Measurements from ENCODE around the gene ABLIM2. TPM values are rescaled to one million over a fixed set of nuclear protein-coding genes. Genes with fewer than 3 reads are reported as not detected.
"Not testable (repeated sequence)": the region's sequence is repeated elsewhere in the genome, so short reads cannot be mapped to it uniquely, and the experiment has no call there.

Gene ABLIM2
- total and polyA plus RNA-seq, 2 experiments from 2014 or later = 4.9 to 5.8 TPM

DNA sequence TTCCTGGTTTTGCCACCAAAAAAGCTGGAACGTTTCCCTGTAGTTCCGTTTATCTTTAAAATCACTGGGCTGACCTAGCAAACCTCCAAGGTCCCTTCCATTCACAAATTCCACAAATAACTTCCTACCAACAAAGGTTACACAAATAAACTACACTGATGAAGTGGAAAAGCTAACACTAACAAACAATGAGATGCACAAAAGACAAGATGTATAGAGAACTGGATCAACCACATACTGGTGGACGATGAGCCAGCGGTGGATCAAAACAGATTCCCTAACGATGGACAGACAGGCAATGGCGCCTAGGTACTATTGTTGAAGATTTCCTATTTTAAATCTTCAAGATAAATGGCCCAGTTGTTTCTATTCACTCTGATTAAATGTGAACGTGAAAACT, 234.4 kb downstream of the ABLIM2 start:
- TF ChIP-seq, protein P1, sequence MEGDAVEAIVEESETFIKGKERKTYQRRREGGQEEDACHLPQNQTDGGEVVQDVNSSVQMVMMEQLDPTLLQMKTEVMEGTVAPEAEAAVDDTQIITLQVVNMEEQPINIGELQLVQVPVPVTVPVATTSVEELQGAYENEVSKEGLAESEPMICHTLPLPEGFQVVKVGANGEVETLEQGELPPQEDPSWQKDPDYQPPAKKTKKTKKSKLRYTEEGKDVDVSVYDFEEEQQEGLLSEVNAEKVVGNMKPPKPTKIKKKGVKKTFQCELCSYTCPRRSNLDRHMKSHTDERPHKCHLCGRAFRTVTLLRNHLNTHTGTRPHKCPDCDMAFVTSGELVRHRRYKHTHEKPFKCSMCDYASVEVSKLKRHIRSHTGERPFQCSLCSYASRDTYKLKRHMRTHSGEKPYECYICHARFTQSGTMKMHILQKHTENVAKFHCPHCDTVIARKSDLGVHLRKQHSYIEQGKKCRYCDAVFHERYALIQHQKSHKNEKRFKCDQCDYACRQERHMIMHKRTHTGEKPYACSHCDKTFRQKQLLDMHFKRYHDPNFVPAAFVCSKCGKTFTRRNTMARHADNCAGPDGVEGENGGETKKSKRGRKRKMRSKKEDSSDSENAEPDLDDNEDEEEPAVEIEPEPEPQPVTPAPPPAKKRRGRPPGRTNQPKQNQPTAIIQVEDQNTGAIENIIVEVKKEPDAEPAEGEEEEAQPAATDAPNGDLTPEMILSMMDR (IDR thresholded peaks at IDR 0.05; ENCODE audit: low read depth, low read length) = no peak
- peak overlapping the region; percentile 1 for H3K27ac ChIP-seq
- no peaks in the 10 kb centered on the region for H3K27me3 ChIP-seq
- H3K9me3 ChIP-seq (ENCODE audit: low read depth) = no peaks in the 10 kb centered on the region
- H3K4me3 ChIP-seq = no peak overlapping the region
- no peaks in the 10 kb centered on the region for H3K4me1 ChIP-seq (ENCODE audit: low read depth)
- no peaks in the 10 kb centered on the region for H3K36me3 ChIP-seq
- no peak for DNase-seq (ENCODE audit: low read depth in 1 of 2, low spot score in 1 of 2)

DNA sequence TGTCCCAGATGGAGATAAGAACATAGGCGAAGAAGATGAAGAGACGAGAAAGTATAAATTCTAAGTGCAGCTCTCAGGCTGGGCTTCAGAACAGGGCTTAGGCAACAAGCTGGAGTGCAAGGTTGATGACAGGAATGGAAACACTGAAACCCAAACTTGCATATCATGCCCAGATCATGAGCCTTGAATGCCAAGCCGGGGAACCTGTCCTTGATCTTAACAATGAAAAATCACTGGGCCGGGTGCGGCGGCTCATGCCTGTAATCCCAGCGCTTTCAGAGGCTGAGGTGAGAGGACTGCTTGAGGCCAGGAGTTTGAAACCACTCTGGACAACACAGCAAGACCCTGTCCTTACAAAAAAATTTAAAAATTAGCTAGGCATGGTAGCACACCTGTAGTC, 236.1 kb downstream of the ABLIM2 start:
- Histone ChIP-seq H3K9me3 (ENCODE audit: low read depth) (no peaks in the 10 kb centered on the region), H3K27ac (no peak overlapping the region), H3K4me3 (no peak overlapping the region), H3K27me3 (no peaks in the 10 kb centered on the region), H3K4me1 (ENCODE audit: low read depth) (no peaks in the 10 kb centered on the region), H3K36me3 (no peaks in the 10 kb centered on the region)
- no peak for DNase-seq (ENCODE audit: low read depth in 1 of 2, low spot score in 1 of 2)
- TF ChIP-seq, protein P1 (IDR thresholded peaks at IDR 0.05; ENCODE audit: low read depth, low read length) = no peak

DNA sequence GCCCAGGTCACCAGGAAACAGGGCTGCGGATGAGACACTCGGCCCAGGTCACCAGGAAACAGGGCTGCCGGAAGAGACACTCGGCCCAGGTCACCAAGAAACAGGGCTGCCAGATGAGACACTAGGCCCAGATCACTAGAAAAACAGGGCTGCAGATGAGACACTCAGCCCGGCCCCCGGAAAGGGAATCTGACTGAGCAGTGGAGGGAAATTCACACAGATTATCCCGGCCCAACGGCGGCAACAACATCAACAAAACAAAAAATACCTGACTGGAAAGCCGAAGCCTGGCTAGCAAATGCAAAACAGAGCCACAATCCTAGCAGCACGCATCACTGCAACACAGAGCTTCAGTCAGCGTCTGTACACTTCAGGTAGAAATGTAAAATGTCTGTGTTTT, 239.6 kb downstream of the ABLIM2 start:
- Histone ChIP-seq H3K27ac (peak overlapping the region; percentile 14), H3K4me1 (ENCODE audit: low read depth) (peaks cover 4% of the 10 kb centered on the region), H3K36me3 (no peaks in the 10 kb centered on the region), H3K27me3 (no peaks in the 10 kb centered on the region), H3K9me3 (ENCODE audit: low read depth) (no peaks in the 10 kb centered on the region), H3K4me3 (no peak overlapping the region)
- DNase-seq (ENCODE audit: low read depth in 1 of 2, low spot score in 1 of 2) = no peak
- TF ChIP-seq, protein P1 (IDR thresholded peaks at IDR 0.05; ENCODE audit: low read depth, low read length) = no peak

DNA sequence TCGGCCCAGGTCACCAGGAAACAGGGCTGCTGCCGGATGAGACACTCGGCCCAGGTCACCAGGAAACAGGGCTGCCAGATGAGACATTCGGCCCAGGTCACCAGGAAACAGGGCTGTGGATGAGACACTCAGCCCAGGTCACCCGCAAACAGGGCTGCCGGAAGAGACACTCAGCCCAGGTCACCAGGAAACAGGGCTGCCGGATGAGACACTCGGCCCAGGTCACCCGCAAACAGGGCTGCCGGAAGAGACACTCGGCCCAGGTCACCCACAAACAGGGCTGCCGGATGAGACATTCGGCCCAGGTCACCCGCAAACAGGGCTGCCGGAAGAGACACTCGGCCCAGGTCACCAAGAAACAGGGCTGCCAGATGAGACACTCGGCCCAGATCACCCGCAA, 240.4 kb downstream of the ABLIM2 start:
- H3K36me3 ChIP-seq; H3K27ac ChIP-seq; H3K4me1 ChIP-seq (ENCODE audit: low read depth); H3K27me3 ChIP-seq; H3K4me3 ChIP-seq; DNase-seq (ENCODE audit: low read depth in 1 of 2, low spot score in 1 of 2); H3K9me3 ChIP-seq (ENCODE audit: low read depth): not testable (repeated sequence)

DNA sequence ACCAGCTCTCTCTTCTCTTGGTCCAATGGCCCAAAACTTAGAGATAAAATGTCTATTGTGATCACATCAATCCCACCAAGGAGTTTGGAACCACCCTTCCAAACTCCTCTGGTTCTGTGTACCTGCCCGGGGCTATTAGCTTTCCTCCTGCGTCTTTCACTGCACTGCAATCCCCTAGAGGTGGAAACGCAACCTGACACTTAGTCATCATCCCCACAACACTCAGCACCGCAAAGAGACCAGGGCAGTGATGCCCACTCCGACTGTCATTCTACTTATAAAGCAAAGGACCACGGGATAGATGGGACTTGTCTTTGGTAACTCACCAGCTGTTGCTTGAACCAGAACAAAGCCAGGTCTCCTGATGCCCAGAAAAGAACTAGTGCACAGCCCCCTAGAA, 240.9 kb downstream of the ABLIM2 start:
- TF ChIP-seq, protein P1 (IDR thresholded peaks at IDR 0.05; ENCODE audit: low read depth, low read length) = no peak
- no peak overlapping the region for H3K27ac ChIP-seq
- H3K9me3 ChIP-seq (ENCODE audit: low read depth) = no peaks in the 10 kb centered on the region
- H3K4me3 ChIP-seq = no peak overlapping the region
- no peaks in the 10 kb centered on the region for H3K36me3 ChIP-seq
- peaks cover 4% of the 10 kb centered on the region for H3K4me1 ChIP-seq (ENCODE audit: low read depth)
- H3K27me3 ChIP-seq = no peaks in the 10 kb centered on the region
- no peak for DNase-seq (ENCODE audit: low read depth in 1 of 2, low spot score in 1 of 2)

DNA sequence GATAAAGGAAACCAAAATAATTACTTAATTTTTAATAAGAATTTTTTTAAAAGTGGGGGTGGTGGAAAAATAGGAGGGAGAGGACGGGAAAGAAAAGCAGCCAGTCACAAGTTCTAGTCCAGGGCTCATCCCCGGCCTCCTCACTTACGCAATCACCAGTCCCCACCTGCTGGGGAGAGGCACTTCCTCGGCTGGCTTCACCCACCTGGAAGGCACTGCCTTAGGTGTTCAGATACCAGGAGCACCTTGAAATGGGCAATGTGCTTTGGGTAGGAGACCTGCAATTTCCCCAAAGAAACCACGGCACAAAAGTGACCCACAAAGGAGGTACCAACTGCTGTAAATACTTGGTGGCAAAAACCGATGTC, 242.8 kb downstream of the ABLIM2 start:
- H3K4me1 ChIP-seq (ENCODE audit: low read depth) = peaks cover 13% of the 10 kb centered on the region
- no peaks in the 10 kb centered on the region for H3K27me3 ChIP-seq
- no peaks in the 10 kb centered on the region for H3K36me3 ChIP-seq
- no peak overlapping the region for H3K4me3 ChIP-seq
- no peak for DNase-seq (ENCODE audit: low read depth in 1 of 2, low spot score in 1 of 2)
- H3K9me3 ChIP-seq (ENCODE audit: low read depth) = no peaks in the 10 kb centered on the region
- no peak overlapping the region for H3K27ac ChIP-seq
- TF ChIP-seq, protein P1 (IDR thresholded peaks at IDR 0.05; ENCODE audit: low read depth, low read length) = no peak

Other genes with a start within 250 kb of the ABLIM2 start
- gene AFAP1, start 219.0 kb downstream of the ABLIM2 start, total RNA-seq = 16.3 and 31.9 TPM in 2 replicates
- gene AFAP1, start 219.0 kb downstream of the ABLIM2 start, polyA plus RNA-seq = 10.5 and 19.9 TPM in 2 replicates
- gene SH3TC1, start 40.5 kb upstream of the ABLIM2 start, total RNA-seq = 3.8 and 4.6 TPM in 2 replicates
- gene SH3TC1, start 40.5 kb upstream of the ABLIM2 start, polyA plus RNA-seq = 0.57 and 2.9 TPM in 2 replicates
- gene HTRA3, start 110.9 kb upstream of the ABLIM2 start, total RNA-seq = 8.9 and 15.7 TPM in 2 replicates
- gene HTRA3, start 110.9 kb upstream of the ABLIM2 start, polyA plus RNA-seq = 6.9 and 17.4 TPM in 2 replicates

Measured in cardiac muscle cell (in vitro differentiated cells and primary cell).